Naive thymus-derived CD8-positive, alpha-beta T cell (primary cell): ENCODE results near the gene SRPRA. TPM values are rescaled to one million over a fixed set of nuclear protein-coding genes. Genes with fewer than 3 reads are reported as not detected.

Experiments
- ATAC-seq, 2 donors: fragments of 150-1000 bp; cut with Tn5 transposase in 1 of 2; sonication (Bioruptor Pico), chemical (Tn5 transposase) in 1 of 2; 1 replicate in 1 of 2; 2 replicates in 1 of 2; pipeline ENCODE4 v1.10.0; 2021; ENCODE audit warnings: mild to moderate bottlenecking in 2 of 2, moderate library complexity in 2 of 2
- POLR2A ChIA-PET: fragments of 350-600 bp; sonication (Branson Sonifier 250); formaldehyde crosslinking; loops from one replicate; lab custom pipeline; 2021; ENCODE audit warnings: antibody characterized with exemption; lab: Charles Lee
- DNase-seq, 10 donors: peaks; one replicate each; pipeline versions ENCODE4 v3.0.0 to v3.0.0-alpha.2; 2020 to 2022
- H3K27ac Mint-ChIP-seq, 10 donors: one replicate each; pipeline ENCODE4 v1.8.0; 2020 to 2022; ENCODE audit warnings: mild to moderate bottlenecking in 10 of 10, mixed read lengths in 10 of 10, moderate library complexity in 4 of 10, inconsistent platforms in 1 of 10
- H3K27me3 Mint-ChIP-seq, 5 donors: one replicate each; pipeline ENCODE4 v1.8.0; 2021 to 2022; ENCODE audit warnings: mixed read lengths in 5 of 5
- H3K36me3 Mint-ChIP-seq, 3 donors: one replicate each; pipeline ENCODE4 v1.8.0; 2020 to 2022; ENCODE audit warnings: mixed read lengths in 3 of 3, mild to moderate bottlenecking in 2 of 3, inconsistent platforms in 1 of 3
- H3K4me1 Mint-ChIP-seq, 4 donors: one replicate each; pipeline ENCODE4 v1.8.0; 2021 to 2022; ENCODE audit warnings: mixed read lengths in 4 of 4
- H3K4me3 Mint-ChIP-seq, 10 donors: one replicate each; pipeline ENCODE4 v1.8.0; 2020 to 2022; ENCODE audit warnings: mild to moderate bottlenecking in 10 of 10, mixed read lengths in 10 of 10, moderate library complexity in 6 of 10, inconsistent platforms in 1 of 10
- H3K9me3 Mint-ChIP-seq, 9 donors: one replicate each; pipeline ENCODE4 v1.8.0; 2020 to 2022; ENCODE audit warnings: mixed read lengths in 9 of 9, mild to moderate bottlenecking in 3 of 9, inconsistent platforms in 1 of 9, moderate library complexity in 1 of 9
- polyA plus RNA-seq, 3 donors: library from polyadenylated mRNA; unstranded; fragments of 300-500 nt; fragmentation: Illumina TruSeq; gene quantifications; one replicate each; pipeline ENCODE4 v1.2.3, GENCODE V29; 2021
- total RNA-seq, 8 experiments: library from RNA in 2 of 8; stranded (reverse) in 2 of 8; gene quantifications; one replicate each; pipeline ENCODE4 v1.2.3 and lab custom pipeline; 2021 to 2026

Gene SRPRA
- total and polyA plus RNA-seq, 5 experiments from 2014 or later, result 92.3 to 160 (median 134) TPM

GRCh38 chr11:126307706-126308105 is 39.0 kb upstream of the SRPRA start:
- DNase-seq (peak in 1 of 10 donors; percentile 12), ATAC-seq (no peak)
- POLR2A ChIA-PET, result interaction anchor here (0.7 to 1.0 kb wide), 2 partner anchors 8 to 13 kb away, joined by 4 to 8 read pairs; no protein-coding TSS in a partner anchor
- no peaks in the 10 kb centered on the region for H3K9me3 Mint-ChIP-seq
- H3K4me3 Mint-ChIP-seq, result peak overlapping the region in 1 of 10 donors; percentile 35
- H3K36me3 Mint-ChIP-seq, result peaks cover 3 to 48% (median 5%) of the 10 kb centered on the region in 3 donors
- peak overlapping the region in 4 of 10 donors; percentile 8 to 81 (median 41) for H3K27ac Mint-ChIP-seq
- H3K27me3 Mint-ChIP-seq, result no peaks in the 10 kb centered on the region
- H3K4me1 Mint-ChIP-seq, result peaks cover 27 to 62% (median 54%) of the 10 kb centered on the region in 4 donors

GRCh38 chr11:126305699-126306098 is 37.0 kb upstream of the SRPRA start:
- H3K27ac Mint-ChIP-seq, result peak overlapping the region in 9 of 10 donors; percentile 28 to 86 (median 68)
- H3K4me3 Mint-ChIP-seq, result peak overlapping the region; percentile 38 to 99 (median 72)
- DNase-seq, result no peak
- ATAC-seq, result no peak
- POLR2A ChIA-PET, result interaction anchor here (2.8 kb wide), 1 partner anchor 24 kb away, joined by 28 read pairs; the partner anchor contains the start of gene TIRAP
- H3K27me3 Mint-ChIP-seq, result no peaks in the 10 kb centered on the region
- H3K4me1 Mint-ChIP-seq, result peaks cover 23 to 51% (median 46%) of the 10 kb centered on the region in 4 donors
- peaks cover 1 to 35% (median 5%) of the 10 kb centered on the region in 3 donors for H3K36me3 Mint-ChIP-seq
- no peaks in the 10 kb centered on the region for H3K9me3 Mint-ChIP-seq

GRCh38 chr11:126304457-126305075 is 35.9 kb upstream of the SRPRA start:
- Mint-ChIP-seq H3K4me1 (peaks cover 16 to 45% (median 39%) of the 10 kb centered on the region in 4 donors), H3K9me3 (no peaks in the 10 kb centered on the region), H3K27me3 (no peaks in the 10 kb centered on the region), H3K36me3 (peaks cover under 1 to 26% (median 5%) of the 10 kb centered on the region in 3 donors), H3K27ac (peak overlapping the region; percentile 89 to 99 (median 98)), H3K4me3 (peak overlapping the region; percentile 88 to 99 (median 96))
- ATAC-seq (no peak), DNase-seq (no peak)
- POLR2A ChIA-PET, result interaction anchor here (0.6 to 2.8 kb wide), 12 partner anchors 8 to 734 kb away, joined by 3 to 28 read pairs (median 4); partner anchors contain the start of genes FOXRED1, PUS3, SRPRA and TIRAP

GRCh38 chr11:126303623-126304456 is 35.1 kb upstream of the SRPRA start, which contains the start of gene DCPS:
DCPS (plus strand) TSS chr11:126304060; CDS start chr11:126304081, 21 bp downstream.
- Mint-ChIP-seq H3K4me1 (peaks cover 16 to 45% (median 38%) of the 10 kb centered on the region in 4 donors), H3K36me3 (peaks cover 0 to 25% (median 5%) of the 10 kb centered on the region in 3 donors), H3K4me3 (peak within 1 kb of the TSS; percentile 88 to 99 (median 96)), H3K27me3 (no peaks in the 10 kb centered on the region), H3K27ac (peak within 1 kb of the TSS; percentile 89 to 99 (median 98)), H3K9me3 (no peaks in the 10 kb centered on the region)
- POLR2A ChIA-PET, result interaction anchor here (0.6 to 2.8 kb wide), 12 partner anchors 9 to 733 kb away, joined by 3 to 28 read pairs (median 4); partner anchors contain the start of genes FOXRED1, PUS3, SRPRA and TIRAP
- peak; percentile 78 to 88 (median 86) for DNase-seq
- peak; percentile 98 for ATAC-seq

- DNase-seq (no peak), ATAC-seq (no peak)
- peaks cover 2 to 11% (median 7%) of the 10 kb centered on the region in 4 donors for H3K4me1 Mint-ChIP-seq
- H3K4me3 Mint-ChIP-seq, result no peak overlapping the region
- H3K27ac Mint-ChIP-seq, result peak overlapping the region in 4 of 10 donors; percentile 6 to 72 (median 38)
- peaks cover 0 to 40% (median 2%) of the 10 kb centered on the region in 3 donors for H3K36me3 Mint-ChIP-seq
- POLR2A ChIA-PET, result interaction anchor here (0.8 kb wide), 1 partner anchor 22 kb away, joined by 5 read pairs; no protein-coding TSS in a partner anchor
- H3K27me3 Mint-ChIP-seq, result no peaks in the 10 kb centered on the region
- H3K9me3 Mint-ChIP-seq, result no peaks in the 10 kb centered on the region
Observed at GRCh38 chr11:126297004-126297403, 28.3 kb upstream of the SRPRA start.

- peak overlapping the region in 2 of 10 donors; percentile 11 to 52 for H3K27ac Mint-ChIP-seq
- DNase-seq, result no peak
- H3K27me3 Mint-ChIP-seq, result no peaks in the 10 kb centered on the region
- no peak for ATAC-seq
- peaks cover 2 to 11% (median 7%) of the 10 kb centered on the region in 4 donors for H3K4me1 Mint-ChIP-seq
- peaks cover 0 to 55% (median 1%) of the 10 kb centered on the region in 3 donors for H3K36me3 Mint-ChIP-seq
- POLR2A ChIA-PET, result no interaction called here
- no peaks in the 10 kb centered on the region for H3K9me3 Mint-ChIP-seq
- H3K4me3 Mint-ChIP-seq, result no peak overlapping the region
Observed at GRCh38 chr11:126293726-126294125, 25.0 kb upstream of the SRPRA start.

- Mint-ChIP-seq H3K36me3 (peaks cover 0 to 64% (median 0%) of the 10 kb centered on the region in 3 donors), H3K4me1 (peaks cover 5 to 14% (median 8%) of the 10 kb centered on the region in 4 donors), H3K27me3 (no peaks in the 10 kb centered on the region), H3K9me3 (no peaks in the 10 kb centered on the region), H3K4me3 (no peak overlapping the region), H3K27ac (peak overlapping the region in 2 of 10 donors; percentile 25 to 48)
- DNase-seq, result no peak
- POLR2A ChIA-PET, result no interaction called here
- ATAC-seq, result no peak
Observed at GRCh38 chr11:126290887-126291286, 22.2 kb upstream of the SRPRA start.

GRCh38 chr11:126288237-126288636 is 19.5 kb upstream of the SRPRA start:
- no peaks in the 10 kb centered on the region for H3K27me3 Mint-ChIP-seq
- H3K36me3 Mint-ChIP-seq, result peaks cover 0 to 50% (median 0%) of the 10 kb centered on the region in 3 donors

GRCh38 chr11:126284829-126285228 is 16.1 kb upstream of the SRPRA start:
- H3K9me3 Mint-ChIP-seq, result no peaks in the 10 kb centered on the region
- H3K27me3 Mint-ChIP-seq, result no peaks in the 10 kb centered on the region
- H3K36me3 Mint-ChIP-seq, result peaks cover 0 to 22% (median 0%) of the 10 kb centered on the region in 3 donors
- ATAC-seq, result peak; percentile 22 to 24
- H3K4me3 Mint-ChIP-seq, result peak overlapping the region; percentile 51 to 100 (median 90)
- POLR2A ChIA-PET, result no interaction called here
- H3K27ac Mint-ChIP-seq, result peak overlapping the region in 9 of 10 donors; percentile 4 to 98 (median 86)
- peaks cover 24 to 50% (median 45%) of the 10 kb centered on the region in 4 donors for H3K4me1 Mint-ChIP-seq
- peak; percentile 39 to 85 (median 64) for DNase-seq

More at GRCh38 chr11:126288237-126288636, 19.5 kb upstream of the SRPRA start:
- no peak for DNase-seq
- ATAC-seq, result no peak
- peaks cover 10 to 26% (median 22%) of the 10 kb centered on the region in 4 donors for H3K4me1 Mint-ChIP-seq
- POLR2A ChIA-PET, result no interaction called here
- no peak overlapping the region for H3K4me3 Mint-ChIP-seq
- H3K9me3 Mint-ChIP-seq, result no peaks in the 10 kb centered on the region
- H3K27ac Mint-ChIP-seq, result peak overlapping the region in 1 of 10 donors; percentile 37

- Mint-ChIP-seq H3K9me3 (no peaks in the 10 kb centered on the region), H3K27me3 (no peaks in the 10 kb centered on the region), H3K4me3 (peak within 1 kb of the TSS; percentile 90 to 100 (median 95)), H3K27ac (peak within 1 kb of the TSS; percentile 95 to 99 (median 98)), H3K36me3 (peaks cover 0 to 14% (median 0%) of the 10 kb centered on the region in 3 donors), H3K4me1 (peaks cover 29 to 57% (median 51%) of the 10 kb centered on the region in 4 donors)
- POLR2A ChIA-PET, result interaction anchor here (0.7 to 5.8 kb wide), 10 partner anchors 12 to 1333 kb away, joined by 3 to 91 read pairs (median 5); partner anchors contain the start of genes DCPS, FAM118B, FOXRED1 and RPUSD4
- peak; percentile 51 to 82 (median 66) for DNase-seq
- peak; percentile 71 to 80 for ATAC-seq
Observed at GRCh38 chr11:126282736-126283591, 14.3 kb upstream of the SRPRA start, which contains the start of gene TIRAP. TIRAP (plus strand) TSS chr11:126283093; CDS start chr11:126290895, 7,802 bp downstream.

GRCh38 chr11:126282361-126282735 is 13.7 kb upstream of the SRPRA start:
- Mint-ChIP-seq H3K4me3 (peak overlapping the region; percentile 89 to 100 (median 92)), H3K27ac (peak overlapping the region; percentile 94 to 99 (median 97)), H3K36me3 (peaks cover 0 to 14% (median 0%) of the 10 kb centered on the region in 3 donors), H3K9me3 (no peaks in the 10 kb centered on the region), H3K4me1 (peaks cover 29 to 57% (median 51%) of the 10 kb centered on the region in 4 donors), H3K27me3 (no peaks in the 10 kb centered on the region)
- peak; percentile 18 to 68 (median 41) for DNase-seq
- POLR2A ChIA-PET, result interaction anchor here (0.7 to 5.8 kb wide), 6 partner anchors 12 to 396 kb away, joined by 3 to 91 read pairs (median 12); partner anchors contain the start of genes DCPS, FAM118B, FOXRED1 and RPUSD4
- ATAC-seq, result peak; percentile 60 to 69
